G401 (cell line): Measurements from ENCODE around the gene TERT. TPM values are rescaled to one million over a fixed set of nuclear protein-coding genes. Genes with fewer than 3 reads are reported as not detected.
"Not testable (repeated sequence)": the region's sequence is repeated elsewhere in the genome, so short reads cannot be mapped to it uniquely, and the experiment has no call there.

ENCODE experiments used
- DNase-seq: peaks from one replicate; pipeline ENCODE4 v3.0.0-alpha.2; 2015; ENCODE audit warnings: low spot score
- in situ Hi-C: cut with HindIII; loops from 2 replicates; pipeline ENCODE4 v1.10.0; 2016; ENCODE audit warnings: low sequenced_read_pairs, mixed read lengths
- total RNA-seq: library from RNA; depleted of rRNA; stranded (reverse); fragments of >200 nt; shearing (Covaris generic); gene quantifications from 2 replicates; pipeline ENCODE4 v1.2.3, GENCODE V29; 2014

Gene TERT
- total RNA-seq, 1 experiment from 2014 or later = 0.85 TPM

DNA sequence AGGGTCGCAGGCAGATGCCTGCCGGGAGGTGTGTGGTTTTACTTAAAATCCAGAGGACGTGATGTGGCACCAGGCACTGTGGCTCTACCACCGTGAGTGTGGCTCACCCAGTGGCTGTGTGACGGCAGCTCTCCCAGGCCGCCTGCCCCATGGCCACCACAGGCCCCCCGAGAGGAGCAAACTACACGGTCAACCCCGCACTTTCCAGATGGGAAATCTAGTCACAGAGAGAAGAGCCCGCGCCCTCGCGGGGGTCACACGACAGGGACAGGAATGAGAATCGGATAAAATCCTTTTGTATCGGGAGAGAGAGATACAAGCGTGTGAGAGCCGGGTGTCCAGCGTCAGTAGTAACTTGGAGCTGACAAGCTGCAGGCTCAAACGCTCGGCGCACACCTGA lies 24.4 kb downstream of the TERT start:
- no peak for DNase-seq
- in situ Hi-C loops = no loop called here

DNA sequence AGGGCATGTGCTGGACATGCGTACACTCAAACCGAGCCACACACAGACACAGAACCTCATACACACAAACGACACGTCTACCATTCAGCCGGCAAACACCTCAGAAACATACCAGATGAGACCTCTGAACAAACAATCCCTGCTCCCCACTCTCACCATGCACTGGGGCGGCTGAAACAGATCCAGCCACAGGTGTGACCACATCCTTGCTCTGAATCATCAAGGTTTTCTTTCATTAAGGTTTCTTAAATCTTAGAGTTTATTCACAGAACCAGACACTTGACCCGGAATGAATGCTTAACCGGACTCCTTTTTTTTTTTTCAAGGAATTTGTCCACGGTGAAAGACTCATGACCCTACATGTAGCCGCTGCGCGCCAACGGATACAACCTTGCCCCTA lies 26.2 kb downstream of the TERT start:
- DNase-seq = no peak
- in situ Hi-C loops = no loop called here

DNA sequence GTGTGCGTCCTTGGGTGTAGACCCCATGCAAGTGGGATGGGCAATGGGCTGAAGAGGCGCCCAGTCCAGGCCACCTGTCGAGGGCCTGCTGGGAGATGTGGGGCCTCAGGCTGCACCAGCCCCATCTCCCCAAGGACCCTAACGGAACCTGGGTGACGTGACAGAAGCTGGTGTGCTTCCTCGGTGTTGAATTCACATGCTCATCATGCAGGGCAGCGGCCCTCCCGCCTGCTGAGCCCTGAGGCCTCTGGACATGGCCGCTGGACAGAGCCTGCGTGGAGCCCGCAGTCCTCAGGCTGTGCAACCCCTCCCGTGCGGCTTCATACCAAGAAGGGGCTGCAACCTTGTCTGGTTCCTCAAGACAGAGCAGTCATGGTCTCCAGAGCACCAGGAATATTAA lies 26.8 kb downstream of the TERT start:
- no peak for DNase-seq
- in situ Hi-C loops = no loop called here

DNA sequence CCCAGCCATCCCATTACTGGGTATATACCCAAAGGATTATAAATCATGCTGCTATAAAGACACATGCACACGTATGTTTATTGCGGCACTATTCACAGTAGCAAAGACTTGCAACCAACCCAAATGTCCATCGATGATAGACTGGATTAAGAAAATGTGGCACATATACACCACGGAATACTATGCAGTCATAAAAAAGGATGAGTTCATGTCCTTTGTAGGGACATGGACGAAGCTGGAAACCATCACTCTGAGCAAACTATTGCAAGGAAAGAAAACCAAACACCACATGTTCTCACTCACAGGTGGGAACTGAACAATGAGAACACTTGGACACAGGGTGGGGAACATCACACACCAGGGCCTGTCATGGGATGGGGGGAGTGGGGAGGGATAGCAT lies 27.4 kb downstream of the TERT start:
- in situ Hi-C loops, DNase-seq: not testable (repeated sequence)

DNA sequence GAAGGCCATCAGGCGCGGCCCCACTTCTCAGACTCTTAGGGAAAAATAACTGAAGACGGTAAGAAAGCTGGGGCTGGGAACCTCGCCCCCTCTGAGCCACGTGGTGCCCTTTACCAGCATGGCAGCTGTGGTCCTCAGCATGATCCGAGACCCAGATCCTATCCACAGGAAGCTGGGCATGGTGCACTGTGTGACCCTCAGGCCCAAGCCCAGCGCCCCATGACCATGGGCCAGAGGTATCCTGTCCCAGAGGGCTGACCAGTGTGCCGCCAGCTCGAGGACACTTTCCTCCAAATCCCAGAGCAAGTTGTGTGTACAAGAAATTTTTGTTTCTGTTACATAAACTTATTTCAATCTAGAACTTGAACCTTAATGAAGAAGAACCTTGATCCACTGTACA lies 28.1 kb downstream of the TERT start:
- in situ Hi-C loops = no loop called here
- no peak for DNase-seq

DNA sequence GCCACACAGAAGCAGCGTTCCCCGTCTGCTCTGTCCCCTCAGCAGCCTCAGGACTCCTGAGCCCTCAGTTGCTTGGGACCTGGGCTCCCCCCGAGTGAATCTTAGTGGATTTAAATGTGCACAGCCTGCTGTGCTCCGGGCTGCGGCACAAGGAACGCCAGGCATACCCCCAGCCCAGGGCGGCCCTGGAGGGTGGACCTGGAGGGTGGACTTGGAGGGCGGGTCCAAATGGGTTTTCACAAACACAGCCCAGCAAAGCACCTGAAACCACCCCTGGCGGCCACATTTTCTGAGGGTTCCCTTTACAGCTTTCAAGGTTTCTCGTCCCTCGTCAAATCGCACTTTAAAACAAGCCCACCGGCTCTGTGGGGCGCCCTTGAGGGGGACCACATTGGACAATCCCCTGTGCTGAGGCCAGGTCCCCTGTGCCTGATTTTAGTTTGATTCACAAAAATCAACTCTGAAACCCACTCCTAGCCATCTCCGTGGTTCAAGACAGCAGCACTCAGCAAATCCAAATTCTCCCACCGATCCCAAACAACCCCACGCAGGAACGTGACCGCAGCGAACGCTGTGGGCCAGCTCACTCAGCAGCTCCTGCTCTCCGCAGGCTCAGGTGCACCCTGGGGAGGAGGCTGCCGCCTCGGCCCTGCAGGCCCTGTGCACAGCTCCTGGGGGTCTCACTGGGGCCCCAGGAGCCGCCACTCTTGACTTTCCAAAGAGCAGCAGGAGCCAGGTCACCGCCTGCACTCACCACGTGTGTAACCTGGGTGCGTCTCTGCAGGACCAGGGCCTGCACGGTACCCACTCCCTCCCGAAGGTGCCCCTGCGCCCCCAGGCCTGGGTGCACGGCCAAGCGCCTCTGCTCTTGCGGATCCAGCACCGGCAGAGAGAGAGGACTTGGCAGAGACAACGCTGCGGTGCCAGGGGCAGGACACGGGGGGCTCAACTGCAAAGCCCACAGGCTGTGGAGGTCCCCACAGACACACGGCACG lies 29.1 kb downstream of the TERT start:
- DNase-seq = no peak
- in situ Hi-C loops = no loop called here

DNA sequence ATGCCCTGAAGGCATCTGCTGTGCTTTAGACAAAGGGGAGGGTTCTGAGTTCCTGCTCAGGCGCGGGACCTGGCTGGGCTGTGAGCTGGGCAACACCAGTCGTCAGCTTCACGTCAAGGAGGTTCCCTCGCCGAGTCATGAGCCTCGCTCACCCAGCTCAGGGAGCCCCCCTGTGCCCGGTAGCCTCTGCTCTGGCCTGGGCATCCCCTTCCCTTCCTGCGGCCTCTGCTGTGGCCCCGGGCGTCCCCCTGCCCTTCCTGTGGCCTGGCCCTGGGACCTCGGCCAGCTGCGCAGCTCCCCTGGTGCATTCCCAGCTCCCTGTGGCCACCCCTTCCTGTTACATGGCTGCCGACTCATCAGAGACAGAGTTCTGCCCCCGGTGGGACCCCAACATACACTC lies 29.8 kb downstream of the TERT start:
- in situ Hi-C loops = no loop called here
- DNase-seq = no peak

DNA sequence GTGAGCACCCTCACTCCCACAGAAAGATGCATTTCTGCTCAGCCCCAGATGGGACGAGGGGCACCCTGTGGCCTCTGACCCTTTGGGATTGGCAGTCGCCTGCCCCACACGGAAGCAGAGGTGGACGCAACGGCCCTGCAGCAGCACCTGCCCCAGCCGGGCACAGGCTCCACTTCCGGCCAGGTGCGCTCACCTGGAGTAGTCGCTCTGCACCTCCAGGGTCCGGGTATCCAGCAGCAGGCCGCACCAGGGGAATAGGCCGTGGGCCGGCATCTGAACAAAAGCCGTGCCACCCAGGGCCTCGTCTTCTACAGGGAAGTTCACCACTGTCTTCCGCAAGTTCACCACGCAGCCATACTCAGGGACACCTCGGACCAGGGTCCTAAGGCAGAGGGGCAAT lies 30.7 kb downstream of the TERT start:
- in situ Hi-C loops = no loop called here
- no peak for DNase-seq

DNA sequence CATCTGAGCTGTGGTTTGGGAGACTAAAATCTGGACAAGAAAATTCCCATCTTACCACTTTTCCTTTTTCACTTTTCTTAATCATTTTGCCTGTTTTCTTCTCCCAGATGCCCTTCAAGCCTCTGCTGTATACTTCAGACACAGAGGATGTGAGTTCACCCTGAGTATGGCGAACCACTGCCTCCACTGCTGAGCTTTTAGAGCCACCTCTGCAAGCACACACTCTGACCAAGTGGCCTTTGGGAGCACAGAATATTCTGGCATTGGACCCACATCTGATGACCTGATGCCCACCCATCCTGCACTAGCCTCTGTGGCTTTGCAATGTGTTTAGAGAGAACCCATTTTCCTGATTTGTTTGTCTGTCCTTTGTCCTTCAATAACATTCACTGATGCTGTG lies 32.5 kb downstream of the TERT start:
- DNase-seq = no peak
- in situ Hi-C loops = no loop called here

DNA sequence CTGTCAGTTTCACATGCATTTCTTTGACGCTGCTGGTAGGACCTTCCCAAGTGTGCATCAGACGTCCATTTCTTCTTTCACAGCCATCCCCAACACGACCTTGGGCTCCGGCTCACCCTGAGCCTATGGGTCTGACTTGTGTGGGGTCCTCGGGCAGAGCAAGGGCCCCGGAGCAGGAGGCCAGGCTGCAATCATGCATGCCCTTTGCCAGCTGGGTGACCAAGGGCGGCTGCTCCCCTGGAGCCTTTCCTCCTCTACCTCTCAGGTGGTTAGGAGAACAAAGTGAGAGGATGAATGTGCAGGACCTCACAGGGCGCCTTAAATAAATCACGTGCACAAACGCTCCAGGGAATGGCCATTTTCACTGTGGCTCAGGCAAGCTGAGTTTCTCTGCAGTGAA lies 33.2 kb downstream of the TERT start:
- DNase-seq = no peak
- in situ Hi-C loops = no loop called here

DNA sequence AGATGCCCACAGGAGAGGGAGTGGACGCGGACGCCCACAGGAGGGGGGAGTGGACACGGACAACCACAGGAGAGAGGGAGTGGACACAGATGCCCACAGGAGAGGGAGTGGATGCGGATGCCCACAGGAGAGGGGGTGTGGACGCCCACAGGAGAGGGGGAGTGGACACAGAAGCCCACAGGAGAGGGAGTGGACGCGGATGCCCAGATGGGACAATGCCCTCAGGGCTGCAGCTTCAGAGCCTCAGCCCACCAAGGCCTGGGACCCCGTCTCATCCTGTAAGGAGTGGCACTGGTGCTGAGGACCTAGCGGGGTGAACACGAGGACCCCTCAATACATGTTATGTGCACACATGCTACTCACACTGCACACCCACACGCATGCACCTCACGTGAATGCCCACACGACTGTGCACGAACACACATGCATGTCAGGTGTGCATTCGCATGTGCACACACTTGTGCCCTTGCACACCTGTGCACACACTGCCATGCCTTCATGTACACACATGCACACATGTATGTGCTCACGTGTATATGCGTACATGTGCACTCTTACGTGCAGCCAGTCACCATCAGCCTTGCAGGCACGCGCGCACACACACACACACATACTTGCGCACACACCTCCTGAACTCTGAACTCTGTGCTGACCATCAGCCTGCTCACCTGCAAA lies 34.9 kb downstream of the TERT start:
- in situ Hi-C loops = no loop called here

DNA sequence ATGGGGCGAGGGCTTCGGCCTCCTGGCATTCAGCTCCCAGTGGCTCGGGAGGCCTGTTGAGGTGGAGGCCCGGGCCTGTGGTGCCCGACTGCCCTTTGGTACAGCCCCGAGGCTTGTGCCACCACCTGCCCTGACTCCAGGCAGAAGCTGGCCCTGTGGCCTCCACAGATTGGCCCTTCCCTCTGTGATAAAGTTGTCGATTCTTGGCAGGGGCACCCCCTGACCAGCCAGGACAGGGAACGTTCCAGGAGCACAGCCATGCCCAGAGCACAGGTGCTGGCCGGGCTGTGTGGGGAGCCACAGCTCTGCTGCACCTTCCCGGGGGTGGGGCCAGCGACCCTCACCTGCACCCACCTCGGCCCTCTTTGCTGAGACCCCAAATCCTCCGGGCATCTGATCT lies 37.0 kb downstream of the TERT start:
- in situ Hi-C loops = no loop called here
- no peak for DNase-seq

More for the DNA sequence above, 34.9 kb downstream of the TERT start:
- no peak for DNase-seq

DNA sequence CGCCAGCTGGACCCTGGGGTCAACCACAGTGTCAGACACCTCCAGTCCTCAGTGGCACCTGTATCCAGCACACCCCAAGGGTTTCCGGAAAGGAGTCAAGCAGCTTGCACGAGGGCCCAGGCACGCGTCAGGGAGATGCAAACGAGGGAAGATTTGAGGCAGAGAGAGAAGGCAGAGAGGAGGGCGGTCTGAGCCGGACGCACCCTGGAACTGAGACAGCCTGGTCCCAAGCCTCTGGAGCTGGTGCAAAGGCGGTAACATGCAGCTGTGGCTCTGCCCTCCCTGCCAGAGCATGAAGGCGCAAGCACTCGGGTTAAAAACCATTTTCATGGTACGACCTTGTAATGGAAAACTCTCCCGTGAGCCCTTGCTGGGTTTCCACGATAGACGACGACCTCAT lies 37.5 kb downstream of the TERT start:
- in situ Hi-C loops = no loop called here
- no peak for DNase-seq

DNA sequence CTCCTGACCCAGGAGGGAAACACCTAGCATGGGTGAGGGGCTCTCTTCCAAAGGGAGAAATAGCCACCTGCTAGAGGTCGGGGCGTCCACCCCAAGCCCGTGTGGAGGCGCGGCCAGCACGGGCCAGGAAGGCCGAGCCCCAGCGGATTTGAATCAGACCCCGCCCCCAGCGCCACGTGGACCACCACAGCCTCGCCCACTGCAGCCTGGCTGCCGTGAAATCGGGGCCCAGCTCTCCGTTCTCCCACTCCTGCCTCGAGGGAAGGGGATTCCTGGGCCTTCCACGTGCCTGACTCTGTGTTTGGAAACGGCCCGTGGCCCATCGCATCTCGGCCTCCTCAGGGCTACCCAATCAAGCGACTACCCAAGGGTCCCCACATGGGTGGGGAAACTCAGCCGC lies 38.1 kb downstream of the TERT start:
- no peak for DNase-seq
- in situ Hi-C loops = no loop called here

DNA sequence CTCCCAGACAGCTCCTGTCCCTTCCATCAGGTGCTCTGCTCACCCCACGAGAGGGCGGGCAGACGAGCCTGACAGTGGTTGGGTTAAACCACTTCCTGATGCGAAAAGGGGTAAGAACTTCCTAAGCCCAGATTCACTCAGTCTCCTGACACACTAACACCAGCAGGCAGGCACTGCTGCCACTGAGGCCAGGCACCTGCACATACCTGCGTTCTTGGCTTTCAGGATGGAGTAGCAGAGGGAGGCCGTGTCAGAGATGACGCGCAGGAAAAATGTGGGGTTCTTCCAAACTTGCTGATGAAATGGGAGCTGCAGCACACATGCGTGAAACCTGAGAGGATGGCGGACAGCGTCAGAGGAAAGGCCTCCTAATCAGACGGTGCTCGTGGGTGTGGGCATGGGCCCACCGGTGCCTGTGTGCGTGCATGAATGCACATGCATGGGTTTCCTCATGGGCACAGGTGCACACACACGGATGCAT lies 39.7 kb downstream of the TERT start:
- no peak for DNase-seq
- in situ Hi-C loops = no loop called here

DNA sequence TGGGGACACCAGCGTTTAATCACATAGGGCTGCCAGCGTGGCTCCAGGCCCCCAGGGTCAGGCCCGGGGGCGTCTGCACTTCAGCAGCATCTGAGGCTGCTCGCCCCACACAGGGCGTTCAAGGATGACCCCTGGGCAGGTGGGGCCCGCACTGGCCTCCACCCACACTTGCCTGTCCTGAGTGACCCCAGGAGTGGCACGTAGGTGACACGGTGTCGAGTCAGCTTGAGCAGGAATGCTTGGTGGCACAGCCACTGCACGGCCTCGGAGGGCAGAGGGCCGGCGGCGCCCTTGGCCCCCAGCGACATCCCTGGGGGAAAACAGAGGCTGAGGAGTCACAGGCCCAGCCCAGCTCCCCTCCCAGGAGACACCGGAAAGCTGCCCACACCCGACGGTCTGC lies 40.7 kb downstream of the TERT start:
- DNase-seq = no peak
- in situ Hi-C loops = no loop called here

DNA sequence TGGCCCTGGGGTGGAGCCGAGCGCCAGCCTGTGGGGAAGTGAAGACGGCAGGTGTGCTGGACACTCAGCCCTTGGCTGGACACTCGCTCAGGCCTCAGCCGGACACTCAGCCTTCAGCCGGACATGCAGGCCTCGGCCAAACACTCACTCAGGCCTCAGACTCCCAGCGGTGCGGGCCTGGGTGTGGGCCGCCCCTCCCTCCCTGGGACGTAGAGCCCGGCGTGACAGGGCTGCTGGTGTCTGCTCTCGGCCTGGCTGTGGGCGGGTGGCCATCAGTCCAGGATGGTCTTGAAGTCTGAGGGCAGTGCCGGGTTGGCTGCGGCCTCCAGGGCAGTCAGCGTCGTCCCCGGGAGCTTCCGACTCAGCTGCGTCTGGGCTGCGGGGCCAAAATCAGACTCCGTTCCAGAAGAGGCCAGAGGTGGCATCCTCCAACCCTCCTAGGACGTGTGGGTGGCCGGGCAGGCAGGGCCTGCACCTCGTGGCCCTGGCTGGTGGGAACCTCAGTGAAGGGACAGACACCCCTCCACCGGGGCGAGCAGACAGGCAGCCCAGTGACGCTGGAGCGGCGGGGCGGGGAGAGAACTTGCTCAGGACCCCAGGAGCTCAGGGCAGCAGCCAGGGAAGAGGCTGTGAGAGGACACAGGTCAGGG lies 41.3 kb downstream of the TERT start:
- DNase-seq = no peak
- in situ Hi-C loops = no loop called here

DNA sequence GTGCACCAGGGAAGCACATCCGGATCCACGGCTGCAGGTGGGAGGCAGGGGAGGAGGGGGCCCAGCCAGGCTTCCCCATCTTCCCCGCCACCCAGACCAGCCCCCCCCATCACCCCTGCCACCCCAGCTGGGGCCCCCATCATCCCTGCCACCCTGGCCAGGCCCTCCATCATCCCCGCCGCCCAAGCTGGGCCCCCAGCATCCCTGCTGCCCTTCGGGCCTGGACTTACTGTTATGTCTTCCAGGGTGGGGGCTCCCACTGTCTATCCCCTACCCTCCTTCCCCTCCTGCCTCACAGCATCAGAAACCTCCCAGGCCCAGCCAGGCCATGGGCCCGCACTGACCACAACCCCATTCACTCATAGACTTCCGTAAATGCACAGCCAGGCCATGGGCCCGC lies 42.2 kb downstream of the TERT start:
- in situ Hi-C loops = no loop called here
- DNase-seq = no peak

DNA sequence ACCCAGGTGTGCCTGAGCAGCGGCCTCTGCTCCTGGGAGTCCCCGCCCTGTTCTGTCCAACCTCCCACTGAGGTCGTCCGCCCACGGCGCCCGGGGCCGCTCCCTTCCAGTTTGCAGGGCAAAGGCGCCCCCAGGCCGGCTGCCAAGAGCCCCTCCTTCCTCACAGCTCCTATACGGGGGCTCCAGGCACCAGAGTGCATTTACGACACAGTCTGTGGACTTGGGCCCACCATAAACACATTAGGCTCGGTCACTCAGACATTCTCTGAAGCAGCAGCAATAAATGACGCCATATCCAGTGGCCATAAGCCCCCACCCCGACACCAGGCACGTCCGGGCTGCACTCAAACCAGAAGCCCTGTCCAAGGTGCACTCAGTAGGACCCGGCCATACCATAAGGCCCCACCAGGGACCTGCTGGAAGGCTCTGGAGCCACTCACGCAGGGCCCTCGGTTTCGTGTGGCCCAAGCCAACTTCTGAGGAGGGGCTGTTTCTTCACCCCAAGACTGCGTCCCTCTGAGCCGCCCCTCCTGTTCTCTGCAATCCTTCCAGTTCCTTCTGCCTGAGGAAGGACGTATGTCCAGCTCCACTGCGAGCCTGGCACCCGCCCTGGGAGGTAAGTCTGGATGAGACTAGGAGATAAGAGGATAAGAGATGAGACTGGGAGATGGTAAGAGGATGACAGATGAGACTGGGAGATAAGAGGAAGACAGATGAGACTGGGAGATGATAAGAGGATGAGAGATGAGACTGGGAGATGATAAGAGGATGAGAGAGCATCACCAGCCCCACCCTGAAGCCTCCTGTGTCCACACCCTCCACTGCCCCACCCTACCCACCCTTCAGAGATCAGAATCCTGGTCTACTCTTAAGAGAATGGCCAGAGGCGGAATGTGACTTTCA lies 42.9 kb downstream of the TERT start:
- in situ Hi-C loops = no loop called here
- DNase-seq = no peak
